ENCODE results near the gene PSPC1. TPM values are rescaled to one million over a fixed set of nuclear protein-coding genes. Genes with fewer than 3 reads are reported as not detected.

The PSPC1 gene
- polyA plus RNA-seq, 1 donor (not counting 4 experiments of a cell fraction or from before 2014, with no cell fraction given) = 38.0 TPM

DNA sequence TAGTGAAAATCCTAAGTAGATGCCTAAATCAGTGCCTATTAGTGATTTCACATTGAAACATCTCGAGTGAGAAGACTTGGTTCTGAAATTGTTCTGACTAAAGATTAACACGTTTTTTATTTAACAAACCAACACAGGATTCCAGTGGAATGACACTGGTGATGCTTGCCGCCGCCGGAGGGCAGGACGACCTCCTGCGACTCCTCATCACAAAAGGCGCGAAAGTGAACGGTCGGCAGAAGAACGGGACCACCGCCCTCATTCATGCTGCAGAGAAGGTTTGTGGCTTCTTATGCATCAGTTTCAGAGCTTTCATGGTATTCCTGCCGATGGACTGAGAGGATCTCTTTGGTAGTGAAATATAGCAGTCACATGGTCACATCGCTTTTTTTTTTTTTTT, 121.2 kb downstream of the PSPC1 start:
- peaks cover 20 to 30% of the 10 kb centered on the region in 2 experiments for H3K36me3 ChIP-seq (ENCODE audit: control insufficient read depth in 2 of 2, extremely low read depth in 1 of 2, insufficient read depth in 2 of 2, low read length in 2 of 2)
- DNase-seq (ENCODE audit: low read depth, low spot score) = no peak
- no peak overlapping the region for H3K4me2 ChIP-seq (ENCODE audit: control insufficient read depth, extremely low read depth, insufficient read depth, low read depth, low read length)
- no peak for TF ChIP-seq EZH2 (IDR thresholded peaks at IDR 0.05; ENCODE audit: low read length)
- TF ChIP-seq CTCF (optimal IDR thresholded peaks at IDR 0.05 in 1 of 3, IDR thresholded peaks at IDR 0.05 in 1 of 3, conservative IDR thresholded peaks at IDR 0.05 in 1 of 3; ENCODE audit: extremely low read depth in 1 of 3, insufficient read depth in 2 of 3, low read length in 3 of 3) = no peak
- H4K20me1 ChIP-seq (ENCODE audit: control insufficient read depth, extremely low read depth, insufficient read depth, low read length) = no peaks in the 10 kb centered on the region
- H3K9me1 ChIP-seq (ENCODE audit: control insufficient read depth, extremely low read depth, insufficient read depth, low read length) = peaks cover 2% of the 10 kb centered on the region
- H3K9me3 ChIP-seq (ENCODE audit: control insufficient read depth, low read depth, low read length) = no peaks in the 10 kb centered on the region
- no peaks in the 10 kb centered on the region for H3K79me2 ChIP-seq (ENCODE audit: control insufficient read depth, insufficient read depth, low read length)
- dilution Hi-C loops (cut with MboI; ENCODE audit: extremely low pct_ligation_motif_present, low sequenced_read_pairs) = no loop called here
- H3K4me3 ChIP-seq (ENCODE audit: control insufficient read depth in 2 of 3, extremely low read depth in 1 of 3, insufficient read depth in 2 of 3, low read depth in 1 of 3, low read length in 3 of 3) = no peak overlapping the region
- no peak overlapping the region for H3K27ac ChIP-seq (ENCODE audit: control insufficient read depth, insufficient read depth, low read length)
- no peaks in the 10 kb centered on the region for H3K27me3 ChIP-seq (ENCODE audit: control insufficient read depth, extremely low read depth, insufficient read depth, low read length)
- H3K9ac ChIP-seq (ENCODE audit: control insufficient read depth, extremely low read depth, insufficient read depth, low read length) = no peak overlapping the region
- FAIRE-seq = no peak
- no peak overlapping the region for H2AFZ ChIP-seq (ENCODE audit: control insufficient read depth, low read length)
- H3K4me1 ChIP-seq (ENCODE audit: control insufficient read depth, extremely low read depth, insufficient read depth, low read length) = no peaks in the 10 kb centered on the region

DNA sequence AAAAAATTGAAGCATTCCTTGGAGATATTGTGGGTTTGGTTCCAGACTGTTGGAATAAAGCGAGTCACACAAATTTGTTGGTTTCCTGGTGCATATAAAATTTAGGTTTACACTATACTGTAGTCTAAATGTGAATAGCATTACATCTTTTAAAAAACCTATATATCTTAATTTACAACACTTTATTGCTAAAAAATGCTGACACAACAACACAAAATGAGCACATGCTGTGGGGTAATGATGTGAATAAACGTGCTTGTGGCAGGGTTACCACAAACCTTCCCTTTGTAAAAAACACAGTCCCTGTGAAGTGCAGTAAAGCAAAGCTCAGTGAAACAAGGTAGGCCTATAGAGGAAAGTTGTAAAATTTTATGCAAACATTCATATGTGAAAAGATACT, 121.6 kb downstream of the PSPC1 start:
- Histone ChIP-seq H3K9ac (ENCODE audit: control insufficient read depth, extremely low read depth, insufficient read depth, low read length) (no peak overlapping the region), H3K4me2 (ENCODE audit: control insufficient read depth, extremely low read depth, insufficient read depth, low read depth, low read length) (no peak overlapping the region), H3K4me1 (ENCODE audit: control insufficient read depth, extremely low read depth, insufficient read depth, low read length) (no peaks in the 10 kb centered on the region), H3K27ac (ENCODE audit: control insufficient read depth, insufficient read depth, low read length) (no peak overlapping the region), H4K20me1 (ENCODE audit: control insufficient read depth, extremely low read depth, insufficient read depth, low read length) (no peaks in the 10 kb centered on the region), H3K36me3 (ENCODE audit: control insufficient read depth in 2 of 2, extremely low read depth in 1 of 2, insufficient read depth in 2 of 2, low read length in 2 of 2) (peaks cover 21 to 27% of the 10 kb centered on the region in 2 experiments), H3K9me3 (ENCODE audit: control insufficient read depth, low read depth, low read length) (no peaks in the 10 kb centered on the region), H2AFZ (ENCODE audit: control insufficient read depth, low read length) (no peak overlapping the region), H3K4me3 (ENCODE audit: control insufficient read depth in 2 of 3, extremely low read depth in 1 of 3, insufficient read depth in 2 of 3, low read depth in 1 of 3, low read length in 3 of 3) (no peak overlapping the region), H3K27me3 (ENCODE audit: control insufficient read depth, extremely low read depth, insufficient read depth, low read length) (no peaks in the 10 kb centered on the region), H3K9me1 (ENCODE audit: control insufficient read depth, extremely low read depth, insufficient read depth, low read length) (peaks cover 2% of the 10 kb centered on the region), H3K79me2 (ENCODE audit: control insufficient read depth, insufficient read depth, low read length) (no peaks in the 10 kb centered on the region)
- no peak for DNase-seq (ENCODE audit: low read depth, low spot score)
- FAIRE-seq = no peak
- dilution Hi-C loops (cut with MboI; ENCODE audit: extremely low pct_ligation_motif_present, low sequenced_read_pairs) = no loop called here
- TF ChIP-seq CTCF (optimal IDR thresholded peaks at IDR 0.05 in 1 of 3, IDR thresholded peaks at IDR 0.05 in 1 of 3, conservative IDR thresholded peaks at IDR 0.05 in 1 of 3; ENCODE audit: extremely low read depth in 1 of 3, insufficient read depth in 2 of 3, low read length in 3 of 3) = no peak
- TF ChIP-seq EZH2 (IDR thresholded peaks at IDR 0.05; ENCODE audit: low read length) = no peak

All from keratinocyte (primary cell).